GM12873 (cell line): ENCODE results near the gene KCND3.

Source experiments
- TF ChIP-seq, protein P1 (sequence below): IDR thresholded peaks from 2 replicates; pipeline ENCODE4 v1.5.1; 2012; ENCODE audit warnings: low read depth, mild to moderate bottlenecking, moderate library complexity, low read length, control low read depth; ENCODE audit not compliant: insufficient read depth; ENCODE audit errors: missing control alignments

KCND3 gene

DNA sequence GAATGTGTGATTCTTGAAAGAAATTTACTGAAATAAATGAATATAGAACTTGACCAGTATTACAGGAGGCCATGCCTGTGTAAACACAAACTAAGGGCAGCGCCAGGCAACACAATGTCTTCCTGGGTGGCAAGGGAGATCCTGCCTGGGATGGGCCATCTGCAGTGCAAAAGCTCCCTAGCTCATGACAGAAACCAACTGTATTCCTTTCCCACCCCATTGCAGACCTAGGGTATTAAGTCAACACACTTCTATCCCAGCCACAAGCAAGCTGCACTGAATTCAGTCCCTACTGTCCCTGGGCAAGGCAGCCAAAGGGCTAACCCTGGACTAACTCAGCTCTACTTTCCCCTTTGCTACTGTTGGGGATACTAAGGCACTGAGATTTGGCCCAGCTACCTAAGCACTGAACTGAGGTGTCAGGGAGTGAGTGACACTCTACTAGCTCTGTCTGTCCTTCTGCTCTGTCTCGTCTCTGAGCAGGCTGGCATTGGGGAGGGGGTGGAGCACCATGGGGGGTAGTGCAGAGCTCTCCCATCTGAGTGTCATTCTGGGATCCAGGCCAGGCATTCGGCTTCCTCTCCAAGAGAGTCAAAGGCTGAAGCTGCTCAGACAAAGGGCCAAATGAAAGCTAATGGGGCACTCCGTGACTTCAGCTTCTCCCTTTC, 252.8 kb downstream of the KCND3 start:
- TF ChIP-seq, protein P1, sequence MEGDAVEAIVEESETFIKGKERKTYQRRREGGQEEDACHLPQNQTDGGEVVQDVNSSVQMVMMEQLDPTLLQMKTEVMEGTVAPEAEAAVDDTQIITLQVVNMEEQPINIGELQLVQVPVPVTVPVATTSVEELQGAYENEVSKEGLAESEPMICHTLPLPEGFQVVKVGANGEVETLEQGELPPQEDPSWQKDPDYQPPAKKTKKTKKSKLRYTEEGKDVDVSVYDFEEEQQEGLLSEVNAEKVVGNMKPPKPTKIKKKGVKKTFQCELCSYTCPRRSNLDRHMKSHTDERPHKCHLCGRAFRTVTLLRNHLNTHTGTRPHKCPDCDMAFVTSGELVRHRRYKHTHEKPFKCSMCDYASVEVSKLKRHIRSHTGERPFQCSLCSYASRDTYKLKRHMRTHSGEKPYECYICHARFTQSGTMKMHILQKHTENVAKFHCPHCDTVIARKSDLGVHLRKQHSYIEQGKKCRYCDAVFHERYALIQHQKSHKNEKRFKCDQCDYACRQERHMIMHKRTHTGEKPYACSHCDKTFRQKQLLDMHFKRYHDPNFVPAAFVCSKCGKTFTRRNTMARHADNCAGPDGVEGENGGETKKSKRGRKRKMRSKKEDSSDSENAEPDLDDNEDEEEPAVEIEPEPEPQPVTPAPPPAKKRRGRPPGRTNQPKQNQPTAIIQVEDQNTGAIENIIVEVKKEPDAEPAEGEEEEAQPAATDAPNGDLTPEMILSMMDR, result no peak

DNA sequence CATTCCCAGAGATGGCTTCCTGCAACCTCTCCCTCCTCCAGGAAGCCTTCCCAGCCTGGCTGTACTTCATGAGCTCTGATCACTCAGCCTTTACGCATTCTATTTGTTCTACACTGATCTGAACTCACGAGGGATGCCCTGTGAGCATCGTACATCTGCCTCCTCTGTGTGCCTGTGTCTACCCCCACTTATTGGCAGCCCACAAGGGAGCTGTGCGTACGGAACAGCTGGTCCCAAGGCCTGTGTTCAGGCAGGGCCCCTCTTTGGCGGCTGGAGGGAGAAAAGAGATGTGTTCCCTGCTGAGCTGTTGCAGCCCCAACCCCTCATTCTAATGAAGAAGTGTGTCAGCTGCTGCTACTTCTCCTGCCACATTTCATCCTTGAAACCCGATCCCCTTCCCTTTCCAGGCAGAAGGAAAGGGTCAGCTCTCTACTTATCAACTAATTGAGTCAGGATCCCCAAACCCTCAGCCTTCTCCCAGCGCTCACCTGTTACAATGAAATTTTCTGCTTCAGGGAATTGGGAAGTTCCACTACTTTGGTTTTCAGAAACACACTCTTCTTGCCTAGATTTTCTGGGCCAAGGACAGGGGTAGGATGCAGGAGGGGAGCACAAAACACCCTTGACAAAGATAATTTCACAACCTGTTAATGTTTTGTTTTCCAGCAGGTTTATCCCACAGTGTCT, 253.5 kb downstream of the KCND3 start:
- TF ChIP-seq, protein P1, result no peak

DNA sequence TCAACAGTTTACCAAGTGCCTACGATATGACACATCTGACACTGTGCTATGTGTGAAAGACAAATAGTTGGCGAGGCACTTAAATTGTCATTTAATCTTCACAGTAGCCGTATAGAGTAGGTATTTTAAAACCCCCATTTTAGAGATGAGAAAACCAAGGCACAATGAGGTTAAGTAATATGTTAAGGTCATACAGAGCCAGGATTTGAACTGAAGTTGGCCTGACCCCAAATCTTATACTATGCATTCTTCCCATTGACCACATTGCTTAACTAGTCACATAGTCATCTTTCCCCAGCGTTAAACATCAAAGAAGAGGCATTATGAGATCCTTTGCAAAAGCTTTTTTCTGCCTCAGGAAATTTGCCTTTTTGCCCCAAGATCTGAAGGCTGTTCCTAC, 254.1 kb downstream of the KCND3 start:
- TF ChIP-seq, protein P1, result no peak

DNA sequence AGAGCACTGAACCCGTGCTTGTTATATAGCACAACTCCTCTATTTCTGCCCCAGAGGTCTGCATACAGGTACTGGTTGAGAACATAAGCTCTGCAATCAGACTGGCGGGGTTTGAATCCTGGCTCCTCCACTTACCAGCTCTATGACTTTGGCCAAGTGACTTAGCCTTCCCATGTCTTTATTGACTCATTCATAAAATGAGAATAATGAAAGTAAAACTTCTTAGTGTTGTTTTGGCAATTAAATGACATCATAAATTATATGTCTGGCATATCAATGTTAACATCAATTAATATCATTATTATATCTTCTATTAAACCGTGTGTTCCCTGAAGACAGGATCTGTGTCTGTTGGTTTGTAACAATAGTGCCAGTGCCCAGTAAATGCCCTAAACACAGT, 254.6 kb downstream of the KCND3 start:
- TF ChIP-seq, protein P1, result no peak

DNA sequence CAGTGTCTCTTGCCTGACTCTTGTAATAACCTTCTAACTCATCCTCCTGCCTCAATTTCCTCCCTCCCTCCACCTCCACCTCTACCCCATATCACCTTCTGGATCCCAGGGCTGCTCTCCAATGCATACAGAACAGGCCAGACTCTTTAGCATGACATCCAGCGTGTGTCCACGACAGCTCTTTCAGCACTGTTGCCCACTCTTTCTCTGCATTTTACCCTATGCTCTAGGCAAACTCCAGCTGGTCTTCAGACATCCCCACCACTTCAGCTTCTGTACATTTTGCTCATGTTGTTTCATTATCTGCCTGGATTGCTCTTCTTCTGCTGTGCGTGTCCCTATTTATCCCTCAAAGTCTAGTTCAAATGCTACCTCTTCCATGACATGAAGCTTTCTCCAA, 255.0 kb downstream of the KCND3 start:
- TF ChIP-seq, protein P1, result no peak

DNA sequence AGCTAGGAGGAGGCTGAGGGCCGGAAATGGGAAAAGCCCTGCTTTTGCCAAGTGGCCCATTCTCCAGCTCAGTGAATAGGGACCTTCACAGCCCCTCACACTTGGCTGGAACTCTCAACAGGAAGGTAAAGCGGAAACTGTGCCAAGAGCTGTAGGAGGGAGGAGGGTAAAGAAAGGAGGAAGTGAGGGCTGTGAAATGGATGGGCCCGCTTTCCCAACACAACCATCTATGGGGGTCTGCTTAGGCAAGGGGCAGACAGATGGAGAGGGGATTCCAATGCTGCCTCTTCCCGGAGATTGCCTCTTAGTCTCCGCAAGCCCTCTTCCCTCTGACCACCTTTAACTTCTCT, 255.5 kb downstream of the KCND3 start:
- TF ChIP-seq, protein P1, result no peak

DNA sequence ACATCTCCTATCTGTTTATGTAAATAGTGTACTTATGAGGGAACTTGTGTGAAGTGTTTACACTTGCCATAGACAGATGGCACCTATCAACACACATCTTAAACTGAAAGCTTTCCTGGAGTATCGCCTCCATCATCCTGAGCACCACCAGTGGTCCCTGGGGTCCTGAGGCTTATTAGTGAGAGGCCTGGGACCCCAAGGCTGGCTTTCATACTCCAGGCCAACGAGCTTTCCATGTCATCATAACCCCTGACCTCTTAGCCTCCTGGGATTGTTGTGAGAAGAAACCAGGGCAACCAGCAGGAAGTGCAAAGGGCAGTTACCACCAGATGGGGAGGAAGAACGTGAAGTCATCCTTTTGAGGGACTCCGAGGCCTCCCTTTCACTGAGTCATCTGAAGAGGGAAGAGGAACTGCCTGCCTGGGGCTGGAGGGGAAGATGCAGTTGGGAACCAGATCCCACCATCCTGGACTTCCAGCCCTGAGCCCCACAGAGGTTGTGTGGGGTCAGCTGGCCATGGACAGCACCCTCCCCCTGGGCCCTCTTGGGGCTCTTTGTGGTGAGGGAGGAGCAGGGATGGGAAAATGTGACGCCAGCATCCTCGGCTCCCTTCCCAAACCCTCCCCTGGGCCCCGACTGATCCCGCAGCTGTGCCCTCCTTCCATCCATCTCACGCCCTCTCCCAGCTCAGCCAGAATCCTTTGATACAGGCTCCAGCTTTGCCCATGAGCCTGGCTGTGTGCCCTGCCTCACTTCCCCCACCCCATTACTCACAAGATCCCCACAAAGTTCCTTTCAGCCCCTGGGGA, 256.1 kb downstream of the KCND3 start:
- TF ChIP-seq, protein P1, result no peak
